GM23338 (cell line): ENCODE measurements around the gene MAGI1. TPM values are rescaled to one million over a fixed set of nuclear protein-coding genes. Genes with fewer than 3 reads are reported as not detected.

Experiments
- ATAC-seq: fragments of 200-7000 bp; cut with Tn5 transposase; 3 replicates; pipeline ENCODE4 v1.9.1; 2020
- DNase-seq: peaks from one replicate; pipeline ENCODE4 v3.0.0-alpha.2; 2015; ENCODE audit warnings: low spot score
- H2AFZ ChIP-seq: fragments of 200-600 bp; sonication (generic); 2 replicates; pipeline ENCODE4 v1.8.0; 2016; ENCODE audit warnings: antibody characterized with exemption, mild to moderate bottlenecking, moderate library complexity
- H3F3A ChIP-seq: fragments of 200-600 bp; sonication (generic); replicated peaks from 2 replicates; pipeline ENCODE4 v1.8.0; 2017; ENCODE audit warnings: antibody characterized with exemption, mixed run types, low read depth
- H3K27ac ChIP-seq: fragments of 200-600 bp; sonication (generic); 2 replicates; pipeline ENCODE4 v1.6.1; 2016; ENCODE audit warnings: low read depth
- H3K27me3 ChIP-seq: fragments of 200-600 bp; sonication (generic); 2 replicates; pipeline ENCODE4 v1.8.0; 2016; ENCODE audit warnings: mild to moderate bottlenecking, mixed run types, moderate library complexity; ENCODE audit not compliant: insufficient read depth
- H3K36me3 ChIP-seq: fragments of 200-600 bp; sonication (generic); 2 replicates; pipeline ENCODE4 v1.8.0; 2016; ENCODE audit warnings: mild to moderate bottlenecking; ENCODE audit not compliant: insufficient read depth
- H3K4me1 ChIP-seq: fragments of 200-600 bp; sonication (generic); 2 replicates; pipeline ENCODE4 v1.8.0; 2016; ENCODE audit warnings: mild to moderate bottlenecking, moderate library complexity; ENCODE audit not compliant: insufficient read depth
- H3K4me2 ChIP-seq: fragments of 200-600 bp; sonication (generic); 2 replicates; pipeline ENCODE4 v1.7.1; 2017; ENCODE audit warnings: mixed run types
- H3K4me3 ChIP-seq: fragments of 200-600 bp; sonication (generic); 2 replicates; pipeline ENCODE4 v1.6.1; 2016; ENCODE audit warnings: mixed run types
- H3K79me2 ChIP-seq: fragments of 200-600 bp; sonication (generic); replicated peaks from 2 replicates; pipeline ENCODE4 v1.8.0; 2017; ENCODE audit warnings: mild to moderate bottlenecking; ENCODE audit not compliant: insufficient read depth
- H3K9me2 ChIP-seq: fragments of 200-600 bp; sonication (generic); 2 replicates; pipeline ENCODE4 v1.8.0; 2017; ENCODE audit not compliant: insufficient read depth
- H4K20me1 ChIP-seq: fragments of 200-600 bp; sonication (generic); replicated peaks from 2 replicates; pipeline ENCODE4 v1.8.0; 2017; ENCODE audit warnings: mild to moderate bottlenecking; ENCODE audit not compliant: insufficient read depth
- H3K27ac Mint-ChIP-seq: 2 replicates; pipeline ENCODE4 v1.8.0; 2020; ENCODE audit warnings: inconsistent platforms, mild to moderate bottlenecking, moderate library complexity, mixed read lengths
- H3K27me3 Mint-ChIP-seq: 3 replicates; pipeline ENCODE4 v1.8.0; 2022; ENCODE audit warnings: low read depth, mild to moderate bottlenecking, moderate library complexity, mixed read lengths, inconsistent platforms; ENCODE audit not compliant: insufficient read depth, poor library complexity
- H3K36me3 Mint-ChIP-seq: 3 replicates; pipeline ENCODE4 v1.8.0; 2021; ENCODE audit warnings: low read depth, mild to moderate bottlenecking, inconsistent platforms, moderate library complexity, mixed read lengths
- H3K4me1 Mint-ChIP-seq: 3 replicates; pipeline ENCODE4 v1.8.0; 2020; ENCODE audit warnings: mild to moderate bottlenecking, inconsistent platforms, mixed read lengths
- H3K4me3 Mint-ChIP-seq: 3 replicates; pipeline ENCODE4 v1.8.0; 2021; ENCODE audit warnings: moderate library complexity, mild to moderate bottlenecking, inconsistent platforms, mixed read lengths
- H3K9me3 Mint-ChIP-seq: 3 replicates; pipeline ENCODE4 v1.8.0; 2020; ENCODE audit warnings: moderate library complexity, mild to moderate bottlenecking, inconsistent platforms, mixed read lengths
- CREB1 ChIP-seq: fragments of 250-450 bp; sonication (Bioruptor Pico); IDR thresholded peaks from 2 replicates; pipeline ENCODE4 v1.5.0; 2020; ENCODE audit warnings: low read depth, mild to moderate bottlenecking, moderate library complexity
- CTCF ChIP-seq, 2 experiments: fragments of 200-600 bp in 1 of 2; sonication (generic) in 1 of 2; conservative IDR thresholded peaks; 2 replicates each; pipeline versions ENCODE4 v1.5.1 to v1.6.1; 2016 to 2017; ENCODE audit warnings: antibody characterized with exemption in 2 of 2, low read depth in 2 of 2, mild to moderate bottlenecking in 2 of 2, moderate library complexity in 1 of 2
- ETS1 ChIP-seq: IDR thresholded peaks from 2 replicates; pipeline ENCODE4 v1.6.1; 2016; ENCODE audit warnings: antibody characterized with exemption
- EZH2 ChIP-seq: fragments of 200-600 bp; sonication (generic); IDR thresholded peaks from one replicate; pipeline ENCODE4 v1.8.0; 2017; ENCODE audit warnings: antibody characterized with exemption, mild to moderate bottlenecking, low read depth; ENCODE audit not compliant: unreplicated experiment
- EZH2phosphoT487 ChIP-seq: fragments of 200-600 bp; sonication (generic); IDR thresholded peaks from one replicate; pipeline ENCODE4 v1.8.1; 2018; ENCODE audit warnings: antibody characterized with exemption; ENCODE audit not compliant: unreplicated experiment
- JUNB ChIP-seq: IDR thresholded peaks from one replicate; pipeline ENCODE4 v1.6.1; 2016; ENCODE audit warnings: antibody characterized with exemption; ENCODE audit not compliant: unreplicated experiment
- NANOG ChIP-seq: IDR thresholded peaks from 2 replicates; pipeline ENCODE4 v1.6.1; 2016; ENCODE audit warnings: antibody characterized with exemption, borderline replicate concordance
- POLR2AphosphoS5 ChIP-seq: IDR thresholded peaks from 2 replicates; pipeline ENCODE4 v1.6.1; 2016; ENCODE audit warnings: antibody characterized with exemption, low read depth
- REST ChIP-seq: IDR thresholded peaks from one replicate; pipeline ENCODE4 v1.6.1; 2018; ENCODE audit warnings: antibody characterized with exemption; ENCODE audit not compliant: unreplicated experiment
- STAT1 ChIP-seq: IDR thresholded peaks from one replicate; pipeline ENCODE4 v1.6.1; 2016; ENCODE audit warnings: antibody characterized with exemption; ENCODE audit not compliant: unreplicated experiment
- ZNF114 ChIP-seq: fragments of 250-450 bp; sonication (Bioruptor Pico); IDR thresholded peaks from 2 replicates; pipeline ENCODE4 v1.5.0; 2020; ENCODE audit warnings: mild to moderate bottlenecking, moderate library complexity
- ZNF331 ChIP-seq: fragments of 250-450 bp; sonication (Bioruptor Pico); IDR thresholded peaks from 2 replicates; pipeline ENCODE4 v1.5.0; 2020; ENCODE audit warnings: low read depth, mild to moderate bottlenecking, moderate library complexity
- ZNF462 ChIP-seq: fragments of 250-450 bp; sonication (Bioruptor Pico); IDR thresholded peaks from 2 replicates; pipeline ENCODE4 v1.5.0; 2020; ENCODE audit warnings: mild to moderate bottlenecking, moderate library complexity
- polyA plus RNA-seq: library from polyadenylated mRNA; unstranded; fragments of >200 nt; fragmentation: Nextera tagmentation; extraction: Ambion mirVana; gene quantifications from 2 replicates; pipeline ENCODE4 v1.2.1, GENCODE V29; 2016
- total RNA-seq: library from RNA; depleted of rRNA; stranded (reverse); fragments of >200 nt; shearing (Covaris generic); gene quantifications from 2 replicates; pipeline ENCODE4 v1.2.3, GENCODE V29; 2014

MAGI1 gene
- total and polyA plus RNA-seq, 2 experiments from 2014 or later, result 27.4 to 71.2 TPM

GRCh38 chr3:65618599-65618998, 420.1 kb downstream of the MAGI1 start:
- Histone ChIP-seq H3K79me2 (no peaks in the 10 kb centered on the region; the same call in 1 of the 2 replicates), H3K4me2 (no peak overlapping the region), H3K27ac (no peak overlapping the region), H3K27me3 (no peaks in the 10 kb centered on the region), H2AFZ (no peak overlapping the region), H3K36me3 (no peaks in the 10 kb centered on the region), H3K9me2 (no peaks in the 10 kb centered on the region), H4K20me1 (no peaks in the 10 kb centered on the region), H3K4me1 (peaks cover 19% of the 10 kb centered on the region), H3K4me3 (no peak overlapping the region), H3F3A (no peaks in the 10 kb centered on the region)
- Mint-ChIP-seq H3K4me3 (no peak overlapping the region), H3K4me1 (peaks cover 37% of the 10 kb centered on the region), H3K36me3 (no peaks in the 10 kb centered on the region), H3K27ac (no peak overlapping the region), H3K9me3 (no peaks in the 10 kb centered on the region), H3K27me3 (peaks cover 3% of the 10 kb centered on the region)
- no peak for TF ChIP-seq ZNF114 (CRISPR knock-in tag)
- no peak for TF ChIP-seq STAT1
- no peak for TF ChIP-seq EZH2
- no peak for TF ChIP-seq NANOG
- no peak for TF ChIP-seq ETS1
- TF ChIP-seq POLR2AphosphoS5, result no peak
- no peak for TF ChIP-seq ZNF462 (CRISPR knock-in tag)
- no peak for TF ChIP-seq ZNF331
- TF ChIP-seq JUNB, result no peak
- TF ChIP-seq CTCF (conservative IDR thresholded peaks at IDR 0.05; ENCODE audit: low read depth in 2 of 2), result no peak
- TF ChIP-seq REST, result no peak
- TF ChIP-seq EZH2phosphoT487, result no peak
- no peak for TF ChIP-seq CREB1
- no peak for DNase-seq
- no peak for ATAC-seq
